GM21526 (cell line): ENCODE data around the gene COG5.

Experiments
- ATAC-seq: cut with Tn5 transposase; IDR thresholded peaks from one replicate; pipeline ENCODE4 v1.9.1; 2021; ENCODE audit warnings: moderate library complexity; ENCODE audit not compliant: unreplicated experiment, low FRiP score

Gene COG5

DNA sequence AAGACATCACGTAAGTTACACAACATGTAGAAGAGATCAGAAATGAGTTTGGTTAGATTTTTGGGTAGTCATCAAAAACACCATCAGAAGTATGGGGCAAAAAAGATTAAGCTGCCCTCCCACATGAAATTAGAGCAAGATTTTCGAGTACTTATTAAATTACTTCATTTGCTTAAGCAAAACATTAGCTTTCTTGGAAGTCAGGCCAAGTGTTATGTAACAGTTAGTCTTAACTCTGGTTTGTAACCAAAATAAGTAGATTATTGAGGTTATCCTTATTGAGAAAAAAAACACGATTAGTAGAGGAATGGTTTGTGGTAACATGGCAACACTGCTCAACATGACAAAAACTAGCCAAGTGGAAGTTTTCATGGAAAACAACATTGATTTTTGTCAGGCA, 357.0 kb downstream of the COG5 start:
- ATAC-seq: no peak

DNA sequence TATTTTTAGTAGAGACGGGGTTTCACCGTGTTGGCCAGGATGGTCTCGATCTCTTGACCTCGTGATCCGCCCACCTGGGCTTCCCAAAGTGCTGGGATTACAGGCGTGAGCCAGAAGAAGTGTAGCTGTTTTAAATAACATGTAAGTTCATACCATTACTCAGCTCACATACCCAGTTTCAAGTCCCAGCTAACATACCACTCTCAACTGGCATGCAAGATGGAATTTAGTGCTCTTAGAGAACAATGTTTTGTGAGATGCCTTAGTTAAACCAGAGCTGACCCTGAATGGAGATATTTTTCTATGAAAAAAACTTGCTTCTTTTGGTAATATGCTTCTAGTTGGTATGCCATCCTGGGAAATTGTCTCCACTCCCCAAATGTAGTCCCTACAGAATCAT, 357.6 kb downstream of the COG5 start:
- no peak for ATAC-seq

DNA sequence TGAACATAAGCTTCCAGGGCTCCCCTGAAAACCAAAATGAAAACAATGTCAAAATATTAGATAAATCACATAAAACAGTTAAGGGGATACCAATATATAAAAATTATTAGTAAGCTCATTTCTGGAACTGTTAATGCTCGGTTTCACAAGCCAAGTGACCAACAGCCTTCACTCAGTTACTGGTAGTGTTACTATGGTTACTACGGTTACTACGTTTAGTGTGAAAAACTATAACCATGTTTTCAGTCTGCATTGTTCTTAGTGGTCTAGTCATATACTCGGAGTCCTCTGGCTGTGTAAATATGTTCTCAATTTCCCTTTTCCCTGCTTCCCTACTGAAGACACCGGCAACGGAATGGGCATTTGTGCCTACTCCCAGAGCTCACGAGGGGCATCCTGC, 360.1 kb downstream of the COG5 start:
- no peak for ATAC-seq

DNA sequence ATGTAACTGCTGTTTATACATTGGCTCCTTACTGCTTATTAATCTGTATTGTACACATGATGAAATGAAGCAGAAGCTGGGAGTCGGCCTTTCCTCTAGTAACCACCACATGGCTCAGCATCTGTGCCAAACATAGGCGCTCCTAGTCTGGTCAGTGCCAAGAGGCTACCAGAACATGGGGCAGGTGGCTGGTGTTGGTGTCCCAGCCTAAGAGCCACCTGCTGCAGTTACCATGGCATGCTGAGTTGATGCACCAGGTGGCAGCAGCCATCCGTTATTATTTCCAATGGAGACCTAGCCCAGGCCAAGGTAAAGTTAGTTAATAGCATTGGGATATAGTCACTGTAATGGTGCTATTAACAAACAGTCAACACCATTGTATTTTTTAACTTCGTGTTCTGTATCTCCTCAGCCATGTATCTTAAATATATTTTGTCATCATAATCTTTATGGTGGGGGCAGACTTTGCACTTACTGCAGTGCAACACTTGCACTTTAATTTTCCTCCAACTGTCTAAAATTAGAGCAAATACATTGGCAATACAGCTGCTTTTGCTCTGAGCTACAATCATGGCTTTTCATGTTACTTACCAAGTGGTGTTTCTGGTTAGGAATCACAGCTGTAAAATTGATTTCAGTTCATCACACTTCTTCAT, 361.8 kb downstream of the COG5 start:
- ATAC-seq: peak; percentile 49

DNA sequence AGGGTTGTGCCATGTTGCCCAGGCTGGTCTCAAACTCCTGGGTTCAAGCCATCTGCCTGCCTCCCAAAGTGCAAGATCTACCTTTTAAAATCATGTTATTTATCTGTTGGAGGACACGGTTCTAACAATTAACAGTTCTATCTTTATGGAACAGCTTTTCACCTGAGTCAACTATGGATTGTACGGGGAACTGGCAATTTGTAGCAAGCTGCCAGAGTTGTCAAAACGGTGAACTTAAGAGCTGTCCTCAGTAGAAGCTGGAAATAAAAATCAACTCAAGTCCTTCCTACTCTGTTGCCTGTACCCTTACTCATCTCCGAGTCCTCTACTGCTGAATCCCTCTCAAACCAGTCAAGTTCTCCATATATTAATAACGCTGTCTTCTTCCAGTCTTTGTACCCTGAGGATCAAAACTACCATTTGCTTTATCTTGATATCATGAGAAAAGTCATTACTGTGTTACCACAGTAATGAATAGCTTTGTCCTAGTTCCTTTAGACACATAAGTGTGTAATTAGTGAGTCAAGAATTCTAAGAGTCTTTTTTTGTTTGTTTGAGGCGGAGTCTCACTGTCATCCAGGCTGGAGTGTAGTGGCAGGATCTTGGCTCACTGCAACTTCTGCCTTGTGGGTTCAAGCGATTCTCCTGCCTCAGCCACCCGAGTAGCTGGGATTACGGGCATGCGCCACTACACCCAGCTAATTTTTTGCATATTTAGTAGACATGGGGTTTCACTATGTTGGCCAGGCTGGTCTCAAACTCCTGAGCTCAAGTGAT, 366.7 kb downstream of the COG5 start:
- no peak for ATAC-seq

DNA sequence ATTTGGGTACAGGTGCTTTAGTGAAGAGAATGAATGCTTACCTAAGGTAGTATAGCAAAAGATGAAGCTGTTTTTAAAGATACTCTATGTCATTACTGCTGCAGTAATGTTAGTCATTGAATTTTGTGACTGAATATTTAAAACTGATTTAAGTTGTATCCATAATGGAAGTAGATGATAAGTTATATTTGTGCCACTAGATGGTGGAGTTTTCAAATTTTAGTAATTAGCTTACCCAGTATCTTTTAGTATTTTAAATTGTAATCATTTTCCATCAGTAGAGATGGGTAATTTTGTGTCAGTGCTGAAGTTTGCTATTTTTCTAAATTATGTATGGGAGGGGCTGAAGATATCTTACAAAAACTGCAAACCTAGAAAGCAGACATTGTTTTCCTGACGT, 369.7 kb downstream of the COG5 start:
- no peak for ATAC-seq

DNA sequence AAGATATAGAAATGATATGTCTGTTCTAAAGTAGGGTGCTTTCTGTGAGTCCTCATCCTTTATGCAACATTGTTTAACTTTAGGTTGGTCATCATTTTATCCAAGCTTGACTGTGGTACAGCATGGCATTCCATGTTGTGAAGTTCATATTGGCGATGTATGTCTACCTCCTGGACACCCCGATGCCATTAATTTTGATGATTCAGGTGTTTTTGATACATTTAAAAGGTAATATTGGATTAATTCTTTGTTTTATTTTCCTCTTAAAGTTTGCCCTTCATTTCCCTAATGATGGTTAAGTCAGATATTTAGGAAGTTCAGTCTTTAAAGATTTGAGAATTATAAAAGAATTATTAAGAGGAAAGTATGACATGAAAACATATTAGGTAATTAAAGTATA, 373.6 kb downstream of the COG5 start:
- no peak for ATAC-seq

DNA sequence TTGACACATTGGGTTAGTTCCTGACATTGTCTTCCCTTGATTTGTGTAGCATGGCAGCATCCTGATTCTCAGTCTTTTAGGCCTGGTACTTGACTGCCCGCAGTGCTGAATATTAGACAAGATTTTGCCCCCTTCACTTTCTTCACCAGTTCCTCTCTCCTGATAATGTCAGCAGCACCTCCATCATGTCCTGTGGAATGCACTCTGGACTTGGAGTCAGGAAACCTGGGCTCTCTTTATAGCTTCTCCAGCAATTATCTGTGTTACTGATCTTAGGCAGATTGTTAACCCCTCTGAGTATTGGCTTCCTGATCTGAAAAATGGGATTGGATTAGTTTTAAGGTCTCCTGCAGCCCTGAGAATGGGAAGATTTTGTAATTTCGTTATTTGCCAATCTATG, 375.9 kb downstream of the COG5 start:
- no peak for ATAC-seq

DNA sequence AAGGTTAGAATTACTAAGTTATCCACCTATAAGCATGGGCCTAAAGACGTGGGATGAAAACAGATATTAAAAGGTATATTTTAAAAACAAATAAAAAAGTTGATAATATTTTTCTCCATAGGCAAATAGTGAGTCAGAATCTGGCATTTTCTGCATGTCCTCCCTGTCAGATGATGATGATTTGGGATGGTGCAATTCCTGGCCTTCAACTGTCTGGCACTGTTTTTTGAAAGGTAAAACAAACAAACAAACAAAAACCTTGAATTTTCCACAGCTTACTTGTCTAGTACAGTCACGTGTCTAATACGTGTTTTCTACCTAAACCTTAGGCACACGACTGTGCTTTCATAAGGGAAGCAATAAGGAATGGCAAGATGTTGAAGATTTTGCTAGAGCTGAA, 377.5 kb downstream of the COG5 start:
- no peak for ATAC-seq

DNA sequence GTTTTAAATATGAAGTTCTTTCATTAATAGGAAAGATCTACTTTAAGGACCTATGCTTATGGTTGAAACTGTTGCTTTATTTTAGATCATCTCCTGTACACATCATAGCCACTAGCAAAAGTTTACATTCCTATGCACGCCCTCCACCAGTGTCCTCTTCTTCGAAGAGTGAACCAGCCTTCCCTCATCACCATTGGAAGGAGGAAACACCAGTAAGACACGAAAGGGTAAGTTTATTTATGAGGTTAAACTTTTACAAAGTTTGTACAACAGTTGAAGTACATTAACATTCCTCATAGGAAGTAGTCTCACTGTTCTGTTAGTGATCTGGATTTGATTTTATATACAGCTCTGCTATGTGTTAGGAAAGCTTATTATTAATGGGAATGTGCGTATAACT, 378.0 kb downstream of the COG5 start:
- ATAC-seq: no peak

DNA sequence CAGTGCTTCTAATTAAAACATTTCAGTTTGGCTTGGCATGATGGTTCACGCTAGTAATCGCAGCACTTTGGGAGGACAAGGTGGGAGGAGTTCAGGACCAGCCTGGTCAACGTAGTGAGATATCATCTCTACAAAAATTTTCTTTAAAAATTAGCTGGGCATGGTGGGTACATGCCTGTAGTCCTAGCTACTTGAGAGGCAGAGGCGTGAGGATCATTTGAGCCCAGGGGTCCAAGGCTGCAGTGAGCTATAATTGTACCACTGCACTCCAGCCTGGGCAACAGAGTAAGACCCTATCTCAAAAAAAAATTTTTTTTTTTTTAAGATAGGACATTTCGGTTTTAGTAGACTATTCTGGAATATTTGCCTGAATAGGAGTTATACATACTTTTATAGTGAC, 382.5 kb downstream of the COG5 start:
- no peak for ATAC-seq

DNA sequence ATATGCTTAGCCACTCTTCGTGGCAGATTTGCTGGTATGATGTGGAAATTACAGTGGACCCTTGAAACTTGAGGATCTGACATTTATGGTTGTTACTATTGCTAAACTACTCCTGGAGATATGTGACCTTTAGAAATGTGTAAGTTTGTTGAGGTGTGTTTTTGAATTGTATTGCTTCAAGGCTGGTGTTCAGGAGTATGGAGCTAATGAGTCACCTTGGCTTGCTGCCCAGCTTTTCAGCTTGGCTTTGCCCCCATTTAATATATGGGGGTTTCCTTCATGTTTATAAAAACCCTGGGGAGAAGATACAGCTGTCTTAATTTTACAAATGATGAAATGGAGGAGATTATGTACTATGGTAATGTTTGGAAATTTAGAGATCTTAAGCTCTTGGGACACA, 383.3 kb downstream of the COG5 start:
- ATAC-seq: no peak

DNA sequence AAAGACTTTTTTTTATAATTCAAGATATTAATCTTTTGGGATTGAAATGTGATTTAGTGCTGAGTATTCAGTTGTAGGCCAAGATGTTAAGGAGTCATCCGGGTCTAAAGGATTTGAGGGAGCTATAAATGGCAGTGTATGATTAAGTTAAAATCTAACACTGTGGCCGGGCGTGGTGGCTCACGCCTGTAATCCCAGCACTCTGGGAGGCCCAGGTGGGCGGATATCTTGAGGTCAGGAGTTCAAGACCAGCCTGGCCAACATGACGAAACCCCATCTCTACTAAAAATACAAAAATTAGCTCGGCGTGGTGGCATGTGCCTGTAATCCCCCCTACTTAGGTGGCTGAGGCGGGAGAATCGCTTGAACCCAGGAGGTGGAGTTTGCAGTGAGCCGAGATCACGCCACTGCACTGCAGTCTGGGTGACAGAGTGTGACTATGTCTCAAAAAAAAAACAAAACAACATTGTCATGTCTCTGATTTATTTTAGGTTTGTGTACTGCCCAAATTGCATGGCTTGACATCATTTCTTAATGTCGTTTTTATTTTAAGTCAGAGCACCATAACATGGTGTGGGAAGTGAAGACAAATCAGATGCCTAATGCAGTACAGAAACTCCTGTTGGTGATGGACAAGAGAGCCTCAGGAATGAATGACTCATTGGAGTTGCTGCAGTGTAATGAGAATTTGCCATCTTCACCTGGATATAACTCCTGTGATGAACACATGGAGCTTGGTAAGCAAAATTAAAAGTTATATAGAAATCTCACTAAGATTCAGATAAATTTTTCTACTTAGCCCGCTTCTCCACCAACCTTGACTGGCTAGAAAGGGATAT, 384.2 kb downstream of the COG5 start:
- no peak for ATAC-seq

DNA sequence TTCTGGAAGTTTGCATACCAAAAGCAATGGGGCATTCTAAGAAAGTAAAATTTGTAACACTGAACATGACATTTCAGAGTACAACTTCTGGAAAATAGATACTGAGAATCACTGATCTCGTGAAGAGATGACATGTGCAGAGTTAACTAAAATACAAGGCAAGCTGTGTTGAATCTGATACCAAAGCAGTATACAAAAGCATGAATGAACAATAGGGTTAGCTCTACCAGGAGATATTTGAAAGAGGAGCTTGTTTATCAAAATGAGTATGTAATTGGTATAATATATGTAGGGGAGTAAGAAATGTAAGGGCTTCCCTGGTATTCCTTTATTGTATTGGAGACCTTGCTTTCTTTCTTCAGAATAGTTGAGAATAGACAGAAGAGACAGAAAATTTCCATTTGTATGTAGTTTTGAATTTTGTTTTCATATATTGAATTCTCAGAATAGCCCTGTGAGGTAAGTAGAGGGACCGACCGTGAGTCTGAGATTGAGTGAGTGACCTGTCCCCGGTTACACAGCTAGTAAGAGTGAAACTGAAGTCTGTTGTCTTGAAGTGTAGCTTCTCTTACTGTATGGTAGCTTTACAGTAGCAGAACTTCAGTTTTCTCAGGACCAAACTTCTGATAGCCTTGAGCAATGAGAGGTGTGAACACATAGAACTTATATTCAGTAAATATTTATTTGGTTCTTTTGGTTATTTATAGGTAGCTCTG, 389.9 kb downstream of the COG5 start:
- peak; percentile 45 for ATAC-seq

DNA sequence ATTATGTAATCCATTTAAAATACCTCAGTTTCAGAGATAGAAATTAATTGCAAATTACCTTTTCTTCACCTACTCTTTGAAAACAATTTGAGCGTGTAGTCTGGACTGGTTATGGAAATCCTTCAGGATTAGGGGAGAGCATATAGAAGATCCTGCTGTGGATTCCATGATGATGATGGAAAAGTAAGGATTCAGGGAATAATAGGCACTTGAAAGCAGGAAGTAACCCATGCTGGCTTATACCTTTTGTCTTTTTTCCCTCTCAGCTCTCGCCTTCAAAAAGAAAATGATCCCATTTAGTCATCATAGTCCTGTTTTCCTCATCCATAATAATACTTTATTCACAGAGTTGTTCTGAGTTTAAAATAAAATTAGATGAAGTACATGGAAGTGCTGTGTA, 390.5 kb downstream of the COG5 start:
- no peak for ATAC-seq

DNA sequence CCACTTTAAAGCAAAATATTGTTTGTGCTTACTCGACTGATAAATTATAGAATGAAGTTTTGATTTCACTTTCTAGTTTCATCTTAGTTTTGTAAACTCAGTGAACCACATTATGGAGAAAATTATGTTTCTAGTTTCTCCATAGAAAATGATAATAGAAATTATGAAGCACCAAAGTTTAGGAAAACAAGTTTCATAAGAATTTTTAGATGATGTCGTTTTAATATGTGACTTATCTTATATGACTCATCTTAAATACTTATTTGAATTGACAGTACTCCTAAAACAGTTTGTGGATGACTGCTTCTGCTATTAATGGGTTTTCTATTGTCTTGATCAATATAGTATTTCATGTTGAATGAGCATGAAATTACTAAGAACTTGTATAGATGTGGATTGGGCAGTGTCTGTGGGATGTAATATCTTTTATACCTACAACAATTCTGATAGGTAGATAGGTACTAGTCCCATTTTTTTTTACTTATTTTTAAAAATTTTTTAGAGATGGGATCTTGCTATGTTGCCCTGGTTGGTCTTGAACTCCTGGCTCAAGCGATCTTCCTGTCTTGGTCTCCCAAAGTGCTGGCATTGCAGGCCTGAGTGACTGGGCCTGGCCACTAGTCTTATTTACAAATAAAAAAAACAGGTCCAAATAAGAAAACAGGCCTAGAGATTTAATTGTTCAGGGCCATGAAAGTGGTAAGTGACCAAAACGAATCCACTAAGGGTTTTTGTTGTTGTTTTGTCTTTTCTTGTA, 391.3 kb downstream of the COG5 start:
- ATAC-seq: no peak

DNA sequence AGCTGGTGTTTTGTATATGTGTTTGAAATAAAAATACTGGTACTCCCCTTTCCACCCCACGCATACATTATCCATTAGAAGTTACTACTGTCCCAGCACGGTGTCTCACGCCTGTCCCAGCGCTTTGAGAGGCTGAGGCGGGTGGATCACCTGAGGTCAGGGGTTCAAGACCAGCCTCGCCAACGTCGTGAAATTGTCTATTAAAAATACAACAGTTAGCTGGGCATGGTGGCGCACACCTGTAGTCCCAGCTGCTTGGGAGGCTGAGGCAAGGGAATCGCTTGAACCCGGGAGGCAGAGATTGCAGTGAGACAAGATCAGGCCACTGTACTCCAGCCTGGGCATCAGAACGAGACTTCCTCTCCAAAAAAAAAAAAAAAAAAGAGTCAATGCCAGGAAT, 392.2 kb downstream of the COG5 start:
- ATAC-seq: no peak

DNA sequence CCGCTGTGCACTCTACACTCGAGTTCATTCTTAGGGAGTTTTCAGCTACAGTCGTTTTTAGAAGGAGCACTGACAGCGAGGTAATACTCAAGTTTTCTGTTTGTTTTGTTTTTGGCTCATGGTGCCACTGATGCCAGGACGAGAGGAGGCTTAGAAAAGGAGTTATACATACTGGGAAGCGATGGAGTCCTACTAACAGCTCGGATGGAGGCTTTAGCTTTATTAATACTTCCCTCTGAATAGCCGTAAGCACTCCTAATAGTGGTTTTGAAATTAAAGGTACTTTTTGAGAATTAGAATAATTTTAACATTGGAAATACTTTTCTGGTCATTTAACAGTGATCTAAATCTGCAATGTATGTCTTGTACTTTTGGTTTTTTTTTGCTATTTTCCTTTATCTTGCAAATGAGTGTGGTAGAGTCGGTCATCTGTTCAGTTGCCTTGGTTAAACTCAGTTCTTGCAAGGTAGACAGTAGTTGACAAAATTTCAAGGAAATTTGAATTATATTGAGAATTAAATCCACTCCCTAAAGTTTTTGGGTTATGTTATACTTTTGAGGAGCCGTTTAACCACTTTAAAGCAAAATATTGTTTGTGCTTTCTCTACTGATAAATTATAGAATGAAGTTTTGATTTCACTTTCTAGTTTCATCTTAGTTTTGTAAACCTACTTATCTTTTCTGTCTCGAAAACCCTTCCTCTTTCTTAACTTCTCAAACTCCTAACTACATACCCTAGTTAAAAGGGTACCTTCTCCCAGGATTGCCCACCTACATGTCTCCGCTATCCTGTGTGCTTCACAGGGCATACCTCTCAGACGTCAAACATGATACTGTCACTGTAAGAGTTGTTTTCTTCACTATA, 393.4 kb downstream of the COG5 start:
- no peak for ATAC-seq
